Neural cell (in vitro differentiated cells): ENCODE data around the gene SUGCT. TPM values are rescaled to one million over a fixed set of nuclear protein-coding genes. Genes with fewer than 3 reads are reported as not detected.

Source experiments
- H2AFZ ChIP-seq: fragments of 200-600, 300-800 bp; sonication (generic), shearing (Covaris generic); 2 replicates; pipeline ENCODE4 v1.6.0; 2014; ENCODE audit warnings: low read depth, mild to moderate bottlenecking, antibody characterized with exemption, low read length, moderate library complexity
- H3F3A ChIP-seq: fragments of 200-600 bp; shearing (Covaris generic); 2 replicates; pipeline ENCODE4 v1.6.1; 2016; ENCODE audit warnings: mild to moderate bottlenecking, moderate library complexity, mixed read lengths, antibody characterized with exemption, low read length; ENCODE audit not compliant: insufficient read depth, poor library complexity, severe bottlenecking
- H3K27ac ChIP-seq: fragments of 200-600, 300-800 bp; sonication (generic), shearing (Covaris generic); 2 replicates; pipeline ENCODE4 v1.5.1; 2014; ENCODE audit warnings: mild to moderate bottlenecking, low read length, moderate library complexity
- H3K27me3 ChIP-seq: fragments of 300-800, 200-600 bp; sonication (generic), shearing (Covaris generic); 2 replicates; pipeline ENCODE4 v1.6.0; 2014; ENCODE audit warnings: mild to moderate bottlenecking, low read depth, low read length, moderate library complexity; ENCODE audit not compliant: insufficient read depth
- H3K36me3 ChIP-seq: fragments of 300-800, 200-600 bp; sonication (generic), shearing (Covaris generic); 2 replicates; pipeline ENCODE4 v1.5.1; 2014; ENCODE audit warnings: mild to moderate bottlenecking, antibody characterized with exemption, low read length, moderate library complexity; ENCODE audit not compliant: insufficient read depth
- H3K4me2 ChIP-seq: fragments of 300-800, 200-600 bp; sonication (generic), shearing (Covaris generic); 2 replicates; pipeline ENCODE4 v1.6.0; 2014; ENCODE audit warnings: mild to moderate bottlenecking, low read length
- H3K4me3 ChIP-seq: fragments of 300-800, 200-600 bp; sonication (generic), shearing (Covaris generic); 2 replicates; pipeline ENCODE4 v1.5.1; 2014; ENCODE audit warnings: mild to moderate bottlenecking, low read length, moderate library complexity
- H3K79me2 ChIP-seq: fragments of 200-600 bp; shearing (Covaris generic); replicated peaks from 2 replicates; pipeline ENCODE4 v1.6.0; 2014; ENCODE audit warnings: mild to moderate bottlenecking, low read length, moderate library complexity; ENCODE audit not compliant: insufficient read depth
- H3K9ac ChIP-seq: fragments of 300-800, 200-600 bp; sonication (generic), shearing (Covaris generic); 2 replicates; pipeline ENCODE4 v1.6.1; 2016; ENCODE audit warnings: mild to moderate bottlenecking, low read length, mixed read lengths
- H3K9me2 ChIP-seq: fragments of 200-600 bp; shearing (Covaris generic); 2 replicates; pipeline ENCODE4 v1.6.1; 2016; ENCODE audit warnings: mild to moderate bottlenecking, low read length, mixed read lengths; ENCODE audit not compliant: insufficient read depth
- H3K9me3 ChIP-seq: fragments of 200-600, 300-800 bp; sonication (generic), shearing (Covaris generic); 2 replicates; pipeline ENCODE4 v1.6.1; 2016; ENCODE audit warnings: mild to moderate bottlenecking, mixed run types, low read length, moderate library complexity, mixed read lengths
- H4K20me1 ChIP-seq: fragments of 200-600 bp; shearing (Covaris generic); 2 replicates; pipeline ENCODE4 v1.6.1; 2016; ENCODE audit warnings: mild to moderate bottlenecking, mixed run types; ENCODE audit not compliant: insufficient read depth
- EP300 ChIP-seq: fragments of 450-650 bp; conservative IDR thresholded peaks from 2 replicates; pipeline ENCODE4 v1.6.1; 2014; ENCODE audit warnings: antibody characterized with exemption, mild to moderate bottlenecking, moderate library complexity; ENCODE audit not compliant: poor library complexity, severe bottlenecking
- EZH2 ChIP-seq: fragments of 200-600, 300-800 bp; shearing (Covaris generic), sonication (generic); IDR thresholded peaks from 2 replicates; pipeline ENCODE4 v1.6.1; 2014; ENCODE audit warnings: antibody characterized with exemption, low read length, borderline replicate concordance, mild to moderate bottlenecking; ENCODE audit not compliant: insufficient read depth, poor library complexity, severe bottlenecking
- MXI1 ChIP-seq: fragments of 450-650 bp; conservative IDR thresholded peaks from 2 replicates; pipeline ENCODE4 v1.6.1; 2014; ENCODE audit warnings: antibody characterized with exemption, mild to moderate bottlenecking; ENCODE audit not compliant: poor library complexity, severe bottlenecking
- POLR2AphosphoS5 ChIP-seq: IDR thresholded peaks from 2 replicates; pipeline ENCODE4 v1.6.1; 2012
- REST ChIP-seq: IDR thresholded peaks from 2 replicates; pipeline ENCODE4 v1.6.1; 2012; ENCODE audit warnings: borderline replicate concordance
- SMC3 ChIP-seq: fragments of 450-650 bp; conservative IDR thresholded peaks from 2 replicates; pipeline ENCODE4 v1.6.1; 2014; ENCODE audit warnings: antibody characterized with exemption, mild to moderate bottlenecking, moderate library complexity; ENCODE audit not compliant: poor library complexity
- TAF1 ChIP-seq: IDR thresholded peaks from 2 replicates; pipeline ENCODE4 v1.6.1; 2012; ENCODE audit warnings: low read depth
- polyA plus RNA-seq: library from polyadenylated mRNA; depleted of rRNA; stranded (reverse); fragments of >200 nt; gene quantifications from 2 replicates; pipeline ENCODE4 v1.2.3, GENCODE V29; 2014
- TF ChIP-seq, protein P1 (sequence below): fragments of 450-650 bp; IDR thresholded peaks from 2 replicates; pipeline ENCODE4 v1.5.1; 2014; ENCODE audit warnings: antibody characterized with exemption, mild to moderate bottlenecking, moderate library complexity; ENCODE audit not compliant: poor library complexity, severe bottlenecking

Gene SUGCT
- polyA plus RNA-seq, 1 donor from 2014 or later, result not detected

DNA sequence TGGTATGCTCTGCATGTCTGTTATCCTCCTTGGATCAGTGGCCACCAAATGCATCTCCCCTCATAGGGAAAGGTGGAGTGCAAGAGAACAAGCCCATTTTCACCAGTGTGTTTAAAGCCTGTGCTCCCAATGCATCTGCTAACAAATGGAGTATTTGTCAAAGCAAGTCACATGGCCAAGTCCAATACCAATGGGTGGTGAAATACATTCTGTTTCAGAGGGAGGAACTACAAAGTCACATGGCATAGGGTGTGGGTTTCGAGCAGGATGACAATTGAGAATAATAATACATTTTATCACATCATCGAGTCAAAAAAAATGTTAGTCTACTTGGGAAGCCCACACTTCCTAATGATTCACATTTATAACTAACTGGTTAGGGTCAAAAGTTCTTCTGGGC lies 62.7 kb downstream of the SUGCT start:
- H3K4me2 ChIP-seq, result no peak overlapping the region
- H3K27ac ChIP-seq, result no peak overlapping the region
- no peaks in the 10 kb centered on the region for H4K20me1 ChIP-seq
- TF ChIP-seq, protein P1, sequence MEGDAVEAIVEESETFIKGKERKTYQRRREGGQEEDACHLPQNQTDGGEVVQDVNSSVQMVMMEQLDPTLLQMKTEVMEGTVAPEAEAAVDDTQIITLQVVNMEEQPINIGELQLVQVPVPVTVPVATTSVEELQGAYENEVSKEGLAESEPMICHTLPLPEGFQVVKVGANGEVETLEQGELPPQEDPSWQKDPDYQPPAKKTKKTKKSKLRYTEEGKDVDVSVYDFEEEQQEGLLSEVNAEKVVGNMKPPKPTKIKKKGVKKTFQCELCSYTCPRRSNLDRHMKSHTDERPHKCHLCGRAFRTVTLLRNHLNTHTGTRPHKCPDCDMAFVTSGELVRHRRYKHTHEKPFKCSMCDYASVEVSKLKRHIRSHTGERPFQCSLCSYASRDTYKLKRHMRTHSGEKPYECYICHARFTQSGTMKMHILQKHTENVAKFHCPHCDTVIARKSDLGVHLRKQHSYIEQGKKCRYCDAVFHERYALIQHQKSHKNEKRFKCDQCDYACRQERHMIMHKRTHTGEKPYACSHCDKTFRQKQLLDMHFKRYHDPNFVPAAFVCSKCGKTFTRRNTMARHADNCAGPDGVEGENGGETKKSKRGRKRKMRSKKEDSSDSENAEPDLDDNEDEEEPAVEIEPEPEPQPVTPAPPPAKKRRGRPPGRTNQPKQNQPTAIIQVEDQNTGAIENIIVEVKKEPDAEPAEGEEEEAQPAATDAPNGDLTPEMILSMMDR, result no peak
- no peak for TF ChIP-seq SMC3
- TF ChIP-seq POLR2AphosphoS5, result no peak
- TF ChIP-seq EP300, result no peak
- TF ChIP-seq TAF1, result no peak
- TF ChIP-seq EZH2, result no peak
- TF ChIP-seq REST, result no peak
- no peaks in the 10 kb centered on the region for H3K36me3 ChIP-seq
- H3K9ac ChIP-seq, result no peak overlapping the region
- no peaks in the 10 kb centered on the region for H3K79me2 ChIP-seq
- H3K4me3 ChIP-seq, result no peak overlapping the region
- H3K9me3 ChIP-seq, result no peaks in the 10 kb centered on the region
- no peaks in the 10 kb centered on the region for H3F3A ChIP-seq
- H3K9me2 ChIP-seq, result no peaks in the 10 kb centered on the region
- H2AFZ ChIP-seq, result no peak overlapping the region
- no peaks in the 10 kb centered on the region for H3K27me3 ChIP-seq

- Histone ChIP-seq H3F3A (no peaks in the 10 kb centered on the region), H3K36me3 (no peaks in the 10 kb centered on the region), H3K9me3 (no peaks in the 10 kb centered on the region), H3K4me2 (no peak overlapping the region), H3K4me3 (no peak overlapping the region), H4K20me1 (no peaks in the 10 kb centered on the region), H3K79me2 (no peaks in the 10 kb centered on the region), H2AFZ (no peak overlapping the region), H3K9ac (no peak overlapping the region), H3K9me2 (no peaks in the 10 kb centered on the region), H3K27me3 (no peaks in the 10 kb centered on the region), H3K27ac (no peak overlapping the region)
- no peak for TF ChIP-seq EP300
- TF ChIP-seq, protein P1, result peak; percentile 15
- no peak for TF ChIP-seq MXI1
- no peak for TF ChIP-seq SMC3
Observed at GRCh38 chr7:40199076-40199802, 64.4 kb downstream of the SUGCT start.
